ENCODE results near the gene RPH3AL.

GRCh38 chr17:307741-308507 is 44.7 kb downstream of the RPH3AL start:
- TF ChIP-seq CTCF (IDR thresholded peaks at IDR 0.05) (no peak), POLR2AphosphoS5 (IDR thresholded peaks at IDR 0.05) (no peak), POLR2A (IDR thresholded peaks at IDR 0.05) (no peak), EP300 (IDR thresholded peaks at IDR 0.05) (no peak)

Measured in gastroesophageal sphincter (tissue), 3 donors.